ENCODE measurements around the gene APEH.

GRCh38 chr3:49630784-49631183, 43.4 kb upstream of the APEH start:
- TF ChIP-seq NR2C1 (IDR thresholded peaks at IDR 0.05) (no peak), NR2C1 (tag; IDR thresholded peaks at IDR 0.05) (no peak), ZEB2 (IDR thresholded peaks at IDR 0.05) (no peak)
